COLO668 (cell line): ENCODE measurements around the gene PRDM7.
A peak's percentile ranks its signal among the peaks of the same experiment; 100 is the strongest.
"Not testable (repeated sequence)": the region's sequence is repeated elsewhere in the genome, so short reads cannot be mapped to it uniquely, and the experiment has no call there.

Experiments used
- DNase-seq: peaks from one replicate; lab custom pipeline; 2025; ENCODE audit not compliant: unreplicated experiment; lab: John Stamatoyannopoulos, UW

Gene PRDM7

DNA sequence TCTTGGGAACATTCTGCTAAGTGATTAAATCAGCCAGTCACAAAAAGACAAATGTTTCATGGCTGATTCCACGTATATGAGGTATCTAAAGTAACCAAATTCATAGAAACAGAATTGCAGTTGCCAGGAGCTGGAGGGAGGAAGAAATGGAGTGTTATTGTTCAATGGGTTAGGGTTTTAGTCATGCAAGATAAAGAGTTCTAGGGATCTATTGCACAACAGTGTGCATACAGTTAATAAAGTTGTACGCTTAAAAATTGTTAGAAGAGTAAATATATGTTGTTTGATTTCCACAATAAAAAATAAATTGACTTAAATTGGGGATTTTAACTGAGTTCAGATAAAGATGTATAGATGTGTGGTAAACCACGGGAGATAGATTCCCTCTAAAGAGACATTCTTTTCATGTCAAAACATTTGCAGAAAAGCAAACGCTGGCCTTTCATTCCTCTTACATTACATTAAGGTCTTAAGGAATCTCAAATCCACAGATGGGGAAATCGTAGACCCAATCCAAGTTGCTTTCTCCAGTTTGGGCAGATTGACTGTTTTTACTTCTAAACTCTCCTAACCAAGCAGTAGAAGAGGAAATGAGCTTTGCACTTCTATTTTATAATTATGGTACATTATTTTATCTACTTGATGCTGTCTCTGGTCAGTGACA, 4.6 kb downstream of the PRDM7 start:
- DNase-seq = no peak

DNA sequence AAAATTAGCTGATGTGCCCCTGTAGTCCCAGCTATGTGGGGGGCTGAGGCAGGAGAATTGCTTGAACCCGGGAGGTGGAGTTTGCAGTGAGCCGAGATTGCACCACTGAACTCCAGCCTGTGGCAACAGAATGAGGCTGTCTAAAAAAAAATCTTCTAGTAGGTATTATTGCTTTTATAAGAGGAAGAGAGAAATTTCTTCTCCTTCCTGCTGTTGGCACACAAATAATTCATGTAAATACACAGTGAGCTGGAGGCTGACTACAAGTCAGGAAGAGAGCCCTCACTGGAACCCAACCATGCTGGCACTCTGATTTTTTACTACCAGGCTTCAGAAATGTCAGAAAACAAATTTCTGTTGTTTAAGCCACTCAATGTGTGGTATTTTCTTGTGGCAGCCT, 6.7 kb downstream of the PRDM7 start:
- DNase-seq = no peak

DNA sequence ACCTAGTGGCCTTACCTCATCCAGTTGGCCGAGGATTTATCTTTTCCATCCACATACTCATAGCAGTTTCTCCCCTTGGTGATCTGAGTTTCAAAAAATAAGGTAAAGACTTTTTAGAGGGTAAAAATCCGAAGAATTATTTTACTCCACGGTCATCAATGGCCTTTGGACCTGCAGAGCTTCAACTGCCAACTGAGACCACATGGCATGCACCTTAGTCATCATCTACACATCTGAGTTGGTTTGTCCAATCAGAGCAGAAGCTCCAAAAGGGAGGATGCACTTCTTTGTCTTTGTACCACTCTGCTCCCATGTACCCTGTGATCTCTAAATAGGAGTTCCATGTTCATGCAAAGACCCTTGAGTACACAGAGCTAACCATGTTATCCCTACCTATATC, 15.7 kb downstream of the PRDM7 start:
- DNase-seq = no peak

DNA sequence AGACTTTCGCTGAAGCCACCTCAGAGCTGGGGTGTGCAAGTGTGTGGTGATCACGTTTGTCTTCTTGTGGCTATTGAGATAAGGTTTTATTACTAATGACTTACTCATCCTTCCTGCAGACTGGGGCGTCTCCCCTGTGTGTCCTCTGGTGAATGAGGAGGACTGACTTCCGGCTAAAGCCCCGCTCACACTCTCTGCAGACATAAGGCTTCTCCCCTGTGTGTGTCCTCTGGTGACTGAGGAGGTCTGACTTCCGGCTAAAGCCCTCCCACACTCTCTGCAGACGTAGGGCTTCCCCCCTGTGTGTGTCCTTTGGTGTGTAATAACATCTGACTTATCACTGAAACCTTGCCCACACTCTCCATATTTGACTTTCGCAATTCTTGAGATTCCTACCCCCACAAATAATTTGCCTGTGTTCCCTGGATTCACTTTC, 19.4 kb downstream of the PRDM7 start:
- no peak for DNase-seq

DNA sequence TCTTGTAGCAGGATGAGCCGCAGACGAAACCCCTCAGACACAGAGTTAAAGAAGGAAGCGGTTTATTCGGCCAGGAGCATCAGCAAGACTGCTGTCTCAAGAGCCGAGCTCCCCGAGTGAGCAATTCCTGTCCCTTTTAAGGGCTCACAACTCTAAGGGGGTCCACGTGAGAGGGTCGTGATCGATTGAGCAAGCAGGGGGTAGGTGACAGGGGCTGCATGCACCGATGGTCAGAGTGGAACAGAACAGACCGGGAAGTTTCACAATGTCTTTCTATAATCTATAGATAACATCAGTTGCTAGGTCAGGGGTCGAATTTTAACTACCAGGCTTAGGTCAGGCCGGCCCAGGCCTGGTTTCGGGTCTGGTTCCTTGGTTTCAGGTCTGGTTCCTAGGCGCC, 20.6 kb downstream of the PRDM7 start:
- DNase-seq = not testable (repeated sequence)

DNA sequence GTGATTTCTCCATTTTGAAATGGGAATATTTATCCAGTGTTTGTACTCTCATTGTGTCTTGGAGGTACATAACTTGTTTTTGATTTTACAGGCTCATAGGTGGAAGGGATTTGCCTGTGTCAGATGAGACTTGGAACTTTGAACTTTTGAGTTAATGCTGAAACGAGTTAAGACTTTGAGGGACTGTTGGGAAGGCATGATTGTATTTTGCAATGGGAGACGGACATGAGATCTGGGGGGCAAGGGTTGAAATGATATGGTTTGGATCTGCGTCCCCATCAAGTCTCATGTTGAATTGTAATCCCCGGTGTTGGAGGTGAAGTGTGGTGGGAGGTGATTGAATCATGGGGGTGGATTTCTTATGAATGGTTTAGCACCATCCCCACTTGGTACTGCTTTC, 21.8 kb downstream of the PRDM7 start:
- DNase-seq = no peak

DNA sequence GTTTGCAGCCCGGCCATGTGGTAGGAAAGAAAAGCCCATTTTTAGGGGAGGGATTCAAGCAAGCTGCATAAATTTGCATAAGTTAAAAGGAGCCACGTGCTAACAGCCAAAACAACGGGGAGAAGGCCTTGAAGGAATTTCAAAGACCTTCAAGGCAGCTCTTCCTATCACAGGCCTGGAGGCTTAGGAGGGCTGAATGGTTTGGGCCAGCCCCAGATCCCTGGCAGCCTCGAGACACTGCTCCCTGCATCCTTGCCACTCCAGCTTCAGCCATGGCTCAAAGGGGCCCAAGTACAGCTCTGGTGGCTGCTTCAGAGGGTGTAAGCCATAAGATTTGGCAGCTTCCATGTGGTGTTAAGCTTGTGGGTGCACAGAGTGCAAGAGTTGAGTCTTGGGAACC, 22.6 kb downstream of the PRDM7 start:
- DNase-seq = no peak

DNA sequence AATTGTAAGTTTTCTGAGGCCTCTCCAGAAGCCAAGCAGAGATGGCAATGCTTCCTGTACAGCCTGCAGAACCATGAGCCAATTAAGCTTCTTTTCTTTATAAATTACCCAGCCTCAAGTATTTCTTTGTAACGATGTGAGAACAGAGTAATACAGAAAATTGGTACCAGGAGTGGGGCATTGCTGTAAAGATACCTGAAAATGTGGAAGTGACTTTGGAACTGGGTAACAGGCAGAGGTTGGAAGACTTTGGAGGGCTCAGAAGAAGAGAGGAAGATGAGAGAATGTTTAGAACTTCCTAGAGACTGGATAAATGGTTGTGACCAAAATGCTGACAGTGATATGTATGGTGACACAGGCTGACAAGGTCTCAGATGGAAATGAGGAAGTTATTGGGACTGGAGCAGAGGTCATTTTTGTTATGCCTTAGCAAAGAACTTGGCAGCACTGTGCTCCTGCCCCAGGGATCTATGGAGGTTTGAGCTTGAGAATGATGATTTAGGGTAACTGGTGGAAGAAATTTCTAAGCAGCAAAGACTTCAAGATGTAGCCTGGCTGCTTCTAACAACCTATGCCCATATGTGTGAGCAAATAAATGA, 23.1 kb downstream of the PRDM7 start:
- no peak for DNase-seq

DNA sequence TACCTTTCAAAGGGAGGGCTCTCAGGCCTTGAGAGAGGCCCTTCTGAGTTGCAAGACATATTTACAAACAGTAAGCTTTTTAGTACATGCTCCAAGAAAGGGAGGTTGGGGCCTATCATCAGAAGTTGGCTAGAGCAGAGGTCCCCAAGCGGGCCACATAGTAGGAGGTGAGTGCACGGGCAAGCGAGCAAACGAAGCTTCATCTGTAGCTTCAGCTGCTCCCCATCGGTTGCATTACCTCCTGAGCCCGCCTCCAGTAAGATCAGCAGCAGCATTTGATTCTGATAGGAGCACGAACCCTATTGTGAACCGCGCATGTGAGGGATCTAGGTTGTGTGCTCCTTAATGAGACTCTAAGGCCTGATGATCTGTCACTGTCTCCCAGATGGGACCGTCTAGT, 26.2 kb downstream of the PRDM7 start:
- DNase-seq = no peak

DNA sequence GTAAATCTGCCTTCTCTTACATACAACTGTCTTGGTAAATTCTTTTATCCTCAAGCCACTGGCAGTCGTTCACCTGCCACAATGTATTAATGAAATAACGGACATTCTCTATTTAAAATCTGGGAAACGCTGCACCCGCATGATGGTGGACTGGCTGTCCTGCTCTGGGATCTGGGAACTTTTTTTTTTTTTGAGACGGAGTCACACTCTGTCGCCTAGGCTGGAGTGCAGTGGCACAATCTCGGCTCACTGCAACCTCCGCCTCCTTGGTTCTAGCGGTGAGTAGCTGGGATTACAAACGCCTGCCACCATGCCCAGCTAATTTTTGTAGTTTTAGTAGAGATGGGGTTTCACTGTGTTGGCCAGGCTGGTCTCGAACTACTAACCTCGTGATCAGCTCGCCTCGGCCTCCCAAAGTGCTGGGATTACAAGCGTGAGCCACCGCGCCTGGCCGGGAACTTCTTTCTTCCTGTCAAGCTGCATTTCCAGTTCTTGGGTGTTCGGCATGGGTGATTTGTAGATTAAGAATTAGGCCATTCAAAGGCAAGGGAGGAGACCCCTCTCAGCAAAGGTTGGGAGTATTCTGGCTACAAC, 28.3 kb downstream of the PRDM7 start:
- no peak for DNase-seq

DNA sequence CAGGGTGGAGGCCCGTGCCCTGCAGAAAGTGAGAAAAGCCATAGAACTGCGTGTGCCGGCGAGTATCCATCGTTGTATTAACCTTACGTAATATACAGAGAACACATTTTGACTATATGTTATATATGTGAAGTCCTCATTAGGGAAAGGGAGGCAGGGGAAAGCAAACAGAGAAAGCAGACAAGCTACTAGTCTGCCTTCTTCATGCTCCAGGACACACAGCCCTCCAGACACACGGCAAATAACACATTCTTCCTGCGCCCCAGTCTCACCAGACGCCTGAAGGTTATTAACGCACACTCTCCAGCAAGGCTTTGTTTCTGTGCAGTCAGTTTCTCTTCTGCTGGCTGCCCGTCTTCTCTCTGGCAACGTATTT, 28.8 kb downstream of the PRDM7 start:
- no peak for DNase-seq

DNA sequence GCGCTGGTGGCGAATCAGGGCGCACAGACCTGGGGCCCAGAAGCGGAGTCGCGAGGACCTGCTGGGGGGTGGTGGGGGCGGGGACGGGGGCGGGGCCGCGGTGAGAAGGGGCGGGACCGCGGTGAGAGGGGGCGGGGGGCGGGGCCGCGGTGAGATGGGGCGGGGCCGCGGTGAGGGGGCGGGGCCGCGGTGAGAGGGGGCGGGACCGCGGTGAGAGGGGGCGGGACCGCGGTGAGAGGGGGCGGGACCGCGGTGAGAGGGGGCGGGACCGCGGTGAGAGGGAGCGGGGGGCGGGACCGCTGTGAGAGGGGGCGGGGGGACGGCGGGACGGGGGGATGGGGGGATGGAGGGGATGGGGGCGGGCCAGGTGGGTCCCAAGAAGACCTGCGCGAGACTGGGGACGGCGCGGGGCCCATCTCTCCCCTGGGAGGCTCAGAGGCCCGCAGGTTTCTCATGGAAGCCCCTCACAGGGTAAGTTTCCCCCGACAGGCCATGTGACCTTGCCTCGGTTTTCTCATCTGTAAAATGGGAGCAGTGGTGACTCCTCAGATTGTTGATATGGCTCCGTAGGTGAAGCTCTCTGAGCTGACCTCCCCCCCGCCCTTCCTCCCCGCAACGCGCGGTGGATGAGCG, 29.3 kb downstream of the PRDM7 start:
- no peak for DNase-seq

DNA sequence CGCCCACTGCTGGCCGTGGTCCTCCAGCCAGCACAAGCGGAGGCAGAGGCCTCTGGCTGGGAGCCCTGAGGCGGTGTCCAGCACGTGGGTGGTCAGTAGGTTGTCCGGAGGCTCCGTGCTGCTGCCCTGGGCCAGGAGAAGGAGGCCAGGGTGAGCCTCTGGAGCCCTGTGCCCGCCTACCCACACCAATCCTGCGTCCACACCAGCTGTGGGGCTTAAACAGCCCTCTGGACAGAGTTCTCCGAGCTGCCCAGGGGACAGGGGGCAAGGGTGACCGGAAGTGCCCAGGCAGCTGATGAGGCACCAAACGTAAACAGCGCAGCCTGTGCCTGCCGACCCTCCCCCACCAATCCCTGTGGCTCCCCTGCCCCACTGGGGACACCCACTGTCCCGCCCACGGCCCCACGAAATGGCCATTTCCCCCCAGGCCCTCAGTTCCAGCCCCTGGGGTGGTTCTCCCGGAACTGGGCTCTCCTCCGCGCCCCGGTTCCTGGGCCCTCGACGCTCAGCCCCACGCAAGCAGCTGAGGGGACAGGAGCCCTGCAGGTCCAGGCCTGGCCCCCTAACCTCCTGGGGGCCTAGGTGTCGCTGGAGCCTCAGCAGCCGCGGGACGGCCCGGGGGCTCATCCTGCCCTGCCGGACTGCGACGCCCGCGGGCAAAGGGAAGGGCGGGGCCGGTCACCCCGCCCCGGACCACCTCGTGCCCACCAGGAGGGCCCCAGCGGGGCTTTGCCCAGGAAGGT, 30.0 kb downstream of the PRDM7 start:
- no peak for DNase-seq

DNA sequence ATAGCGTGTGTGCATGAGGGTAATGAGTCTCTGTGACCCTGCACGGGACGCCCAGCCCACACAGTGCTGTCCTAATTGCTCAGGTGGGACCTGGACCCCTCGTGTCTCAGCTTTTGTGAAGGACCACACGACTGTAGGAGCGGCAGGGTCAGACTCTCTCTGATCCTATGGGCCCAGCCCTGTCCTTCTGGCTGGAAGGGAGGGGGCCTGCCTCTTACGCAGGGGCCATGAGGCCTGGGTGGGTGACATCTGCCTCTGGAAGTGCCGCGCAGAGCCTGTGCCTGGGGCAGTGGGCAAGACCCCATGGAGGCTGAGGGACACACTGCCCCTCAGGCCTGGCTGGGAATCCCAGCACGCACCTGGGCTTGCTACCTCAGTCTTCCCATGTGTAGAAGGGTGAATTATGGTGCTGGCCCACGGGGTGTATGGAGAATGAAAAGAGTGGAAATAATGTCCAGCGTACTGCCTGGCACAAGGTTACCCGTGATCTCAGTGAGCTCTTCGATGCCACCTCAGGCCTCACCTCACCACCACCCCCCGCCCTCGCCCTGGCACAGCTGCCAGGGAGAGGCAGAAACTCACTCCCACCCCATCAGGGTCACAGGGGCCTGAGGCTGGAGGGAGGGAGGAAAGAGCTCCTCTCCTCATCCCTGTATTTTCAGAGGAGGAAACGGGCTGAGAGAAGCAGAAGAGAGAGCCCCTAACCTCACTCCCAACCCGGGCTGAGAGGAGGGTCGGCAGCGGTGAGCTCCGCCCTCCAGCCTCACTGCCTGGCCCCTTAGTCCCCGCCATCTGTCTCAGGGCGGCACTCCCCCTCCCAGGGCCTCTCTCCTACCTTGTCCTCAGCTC, 30.8 kb downstream of the PRDM7 start:
- peak; percentile 37 for DNase-seq

DNA sequence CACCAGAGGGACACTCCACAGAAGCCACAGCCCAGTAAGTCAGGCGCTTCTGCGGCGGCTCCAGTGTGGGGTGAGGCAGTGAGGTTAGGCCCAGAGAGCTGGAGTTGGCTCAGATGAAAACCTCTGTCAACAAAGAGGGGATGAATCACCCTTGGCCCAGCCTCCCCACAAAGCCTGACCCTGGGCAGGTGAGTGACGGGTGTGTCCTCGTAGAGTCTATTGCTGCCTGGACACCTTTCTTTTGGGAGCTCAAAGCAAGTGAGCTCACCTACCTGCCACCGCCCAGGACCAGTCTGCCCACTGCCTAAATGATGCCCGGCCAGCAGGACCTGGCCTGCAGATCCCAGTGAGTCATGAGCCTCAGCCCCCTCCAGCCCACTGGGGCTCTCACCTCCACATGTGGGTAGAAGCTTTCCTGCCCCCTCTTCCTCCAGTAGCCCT, 33.0 kb downstream of the PRDM7 start:
- peak; percentile 77 for DNase-seq

DNA sequence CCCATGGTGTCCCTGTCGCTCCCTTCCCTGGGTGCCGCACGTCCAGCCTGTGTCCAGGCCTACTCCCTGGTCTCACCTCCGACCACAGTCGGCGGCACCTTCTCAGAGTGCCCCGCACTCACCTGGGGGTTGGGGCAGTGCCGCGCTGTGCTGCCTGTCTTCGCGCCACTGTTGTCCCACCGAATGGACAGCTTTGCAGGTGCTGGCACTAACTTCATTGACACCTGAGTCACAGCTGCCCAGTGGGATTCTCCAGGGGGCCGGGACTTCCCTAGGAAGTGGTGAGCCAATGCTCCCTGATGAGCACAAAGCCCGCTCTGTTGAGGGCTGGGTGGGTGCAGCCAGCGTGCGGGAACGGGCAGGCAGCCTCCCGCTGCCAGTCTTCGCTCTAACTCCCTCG, 33.6 kb downstream of the PRDM7 start:
- no peak for DNase-seq

DNA sequence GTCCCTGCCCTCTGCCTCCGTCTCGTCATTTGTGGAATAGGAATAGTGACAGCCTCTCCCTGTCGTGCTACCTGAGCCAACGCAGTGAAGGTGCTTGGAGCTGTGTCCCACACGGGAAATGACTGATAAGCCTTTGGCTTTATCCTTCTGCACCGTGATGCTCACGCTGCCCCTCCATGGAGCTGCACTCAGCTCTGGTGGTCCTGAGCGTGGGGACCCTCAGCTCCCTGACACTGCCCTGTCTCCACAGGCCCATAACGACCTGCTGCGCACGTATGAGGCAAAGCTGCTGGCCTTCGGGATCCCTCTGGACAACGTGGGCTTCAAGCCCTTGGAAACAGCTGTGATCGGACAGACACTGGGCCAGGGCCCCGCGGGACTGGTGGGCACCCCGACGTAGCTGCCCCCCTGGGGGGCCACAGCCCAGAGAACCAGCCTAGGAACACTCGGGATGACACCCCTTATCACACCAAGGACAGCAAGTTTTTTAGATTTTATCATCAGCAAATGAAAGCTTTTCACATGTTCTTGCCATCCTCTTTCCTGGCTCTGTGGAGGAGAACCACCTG, 34.1 kb downstream of the PRDM7 start:
- DNase-seq = no peak

DNA sequence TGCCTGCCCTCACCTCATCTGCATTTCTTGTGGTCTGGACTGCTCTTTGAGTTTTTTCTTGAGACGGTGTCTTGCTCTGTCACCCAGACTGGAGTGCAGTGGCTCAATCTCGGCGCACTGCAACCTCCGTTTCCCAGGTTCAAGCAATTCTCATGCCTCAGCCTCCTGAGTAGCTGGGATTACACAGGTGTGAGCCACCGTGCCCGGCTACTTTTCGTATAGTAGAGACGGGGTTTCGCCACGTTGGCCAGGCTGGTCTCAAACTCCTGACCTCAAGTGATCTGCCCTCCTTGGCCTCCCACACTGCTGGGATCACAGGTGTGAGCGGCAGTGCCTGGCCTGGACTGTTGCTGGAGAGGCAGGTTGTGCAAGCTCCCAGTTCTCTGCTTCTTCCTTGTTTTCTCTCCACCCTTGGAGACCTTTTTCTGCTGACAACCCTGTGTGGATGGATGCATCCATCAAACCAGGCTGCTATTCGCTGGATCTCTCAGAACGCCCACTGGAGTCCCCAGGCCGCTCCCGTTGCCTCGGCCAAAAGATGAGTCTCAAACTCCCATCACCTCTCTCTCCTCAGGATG, 35.1 kb downstream of the PRDM7 start:
- no peak for DNase-seq

DNA sequence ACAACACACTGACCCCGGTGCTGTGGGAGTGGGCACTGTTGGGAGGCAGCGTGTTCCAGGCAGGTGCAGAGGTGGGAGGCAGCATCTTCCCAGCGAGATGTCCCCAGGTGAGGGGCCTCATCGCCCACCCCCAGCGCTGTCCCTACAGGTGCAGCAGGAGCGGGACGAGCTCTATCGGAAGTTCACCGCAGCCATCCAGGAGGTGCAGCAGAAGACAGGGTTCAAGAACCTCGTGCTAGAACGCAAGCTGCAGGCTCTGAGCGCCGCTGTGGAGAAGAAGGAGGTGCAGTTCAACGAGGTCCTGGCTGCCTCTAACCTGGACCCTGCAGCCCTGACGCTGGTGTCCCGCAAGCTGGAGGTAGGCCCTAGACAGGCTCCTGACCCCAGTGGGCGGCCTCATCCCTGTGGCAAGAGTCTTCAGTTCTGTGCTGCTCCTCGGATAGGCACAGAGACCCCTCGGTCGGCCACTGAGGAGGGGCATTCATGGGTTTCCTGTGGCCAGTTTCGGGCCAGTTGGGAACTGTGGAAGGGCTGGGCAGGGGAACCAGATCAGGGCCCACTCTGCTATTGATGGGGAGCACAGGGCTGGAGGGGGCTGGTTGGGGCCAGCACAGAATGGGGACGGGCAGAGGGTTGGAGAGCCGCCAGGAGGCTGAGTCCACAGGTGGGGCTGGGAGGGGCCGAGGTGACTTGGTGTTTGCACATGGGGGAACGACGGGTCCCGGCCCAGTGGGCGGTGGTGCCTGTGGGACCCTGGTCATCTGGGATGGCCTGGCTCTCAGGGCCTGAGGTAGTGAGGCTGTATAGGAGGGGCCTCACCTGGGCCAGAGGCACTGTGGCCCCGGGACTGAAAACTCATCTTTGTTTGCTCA, 36.7 kb downstream of the PRDM7 start:
- no peak for DNase-seq
